Small intestine (tissue), 7 donors: ENCODE results near the gene HMSD. TPM values are rescaled to one million over a fixed set of nuclear protein-coding genes. Genes with fewer than 3 reads are reported as not detected.

ENCODE experiments used
- DNase-seq, 2 donors: peaks; one replicate each; pipeline versions ENCODE4 v3.0.0 to v3.0.0-alpha.2; 2013
- FAIRE-seq: peaks from 2 replicates; lab custom pipeline; 2012; peaks lifted over from hg19 to GRCh38; lab: Jason Lieb, UNC
- H3K27ac ChIP-seq, 3 donors: one replicate each; pipeline ENCODE4 v1.5.1; 2013; ENCODE audit warnings: low read length in 2 of 3, mild to moderate bottlenecking in 2 of 3, control low read depth in 1 of 3, inconsistent platforms in 1 of 3, low read depth in 1 of 3, moderate library complexity in 1 of 3
- H3K27me3 ChIP-seq, 3 donors: one replicate each; pipeline ENCODE4 v1.6.1; 2013; ENCODE audit warnings: low read length in 3 of 3, inconsistent platforms in 1 of 3; ENCODE audit not compliant: control insufficient read depth in 3 of 3, insufficient read depth in 3 of 3
- H3K36me3 ChIP-seq, 3 donors: one replicate each; pipeline ENCODE4 v1.6.1; 2013; ENCODE audit warnings: low read length in 3 of 3, inconsistent platforms in 1 of 3, low read depth in 1 of 3, mild to moderate bottlenecking in 1 of 3, moderate library complexity in 1 of 3; ENCODE audit not compliant: control insufficient read depth in 3 of 3, insufficient read depth in 2 of 3
- H3K4me1 ChIP-seq, 3 donors: one replicate each; pipeline ENCODE4 v1.6.1; 2013; ENCODE audit warnings: low read length in 2 of 3, inconsistent platforms in 1 of 3, low read depth in 1 of 3, mild to moderate bottlenecking in 1 of 3, moderate library complexity in 1 of 3; ENCODE audit not compliant: control insufficient read depth in 3 of 3, insufficient read depth in 2 of 3
- H3K4me3 ChIP-seq, 3 donors: one replicate each; pipeline ENCODE4 v1.5.1; 2013; ENCODE audit warnings: low read length in 3 of 3, control low read depth in 1 of 3, inconsistent platforms in 1 of 3, low read depth in 1 of 3, mild to moderate bottlenecking in 1 of 3, moderate library complexity in 1 of 3
- H3K9me3 ChIP-seq, 2 donors: one replicate each; pipeline ENCODE4 v1.6.1; 2013; ENCODE audit warnings: low read depth in 1 of 2, low read length in 1 of 2; ENCODE audit not compliant: control insufficient read depth in 2 of 2, insufficient read depth in 1 of 2
- WGBS, 3 donors: extraction: QIAGEN DNeasy Blood & Tissue Kit; methylation state at CpG; one replicate each; pipeline ENCODE4 v1.1.7; 2013; 5-methylcytosine and 5-hydroxymethylcytosine counted together
- polyA plus RNA-seq, 4 donors: library from polyadenylated mRNA; stranded (reverse) in 3 of 4; unstranded in 1 of 4; fragments of 200-250 nt in 3 of 4; fragments of 120-200 nt in 1 of 4; gene quantifications; one replicate each; pipeline versions ENCODE4 v1.2.1 to v1.2.3, GENCODE V29; 2013
- donor health status: healthy with polysubstance abuse.
- donor health status: control.
- donor health status: control.
- donor health status: Bipolar disorder and iron deficiency.
- donor health status: healthy.

The HMSD gene
- polyA plus RNA-seq, 4 donors = 0.10 to 0.48 TPM; not detected in 2

DNA sequence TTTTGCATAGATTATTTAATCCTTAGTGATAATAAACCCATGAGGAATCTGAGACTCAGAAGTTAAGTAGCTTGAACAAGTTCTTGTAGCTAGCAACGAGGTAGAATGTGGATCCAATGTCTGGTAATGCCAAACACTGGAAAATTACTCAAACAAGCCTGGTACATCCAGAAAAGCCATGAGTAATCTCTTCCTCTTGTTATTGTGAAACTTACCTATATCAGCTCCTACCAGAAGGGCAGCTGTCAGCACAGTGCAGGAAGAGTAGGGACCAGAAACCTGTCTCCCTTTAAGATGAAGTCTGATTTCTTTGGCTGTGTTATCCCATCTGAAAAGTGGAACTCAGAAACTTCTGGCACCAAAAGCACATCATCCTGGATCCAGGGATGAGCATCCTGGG, 13.0 kb downstream of the HMSD start:
- Histone ChIP-seq H3K4me3 (no peak overlapping the region), H3K36me3 (no peaks in the 10 kb centered on the region), H3K27me3 (peaks cover 0 to 2% (median 0%) of the 10 kb centered on the region in 3 donors), H3K9me3 (no peaks in the 10 kb centered on the region), H3K27ac (no peak overlapping the region), H3K4me1 (peaks cover 0 to 2% (median 2%) of the 10 kb centered on the region in 3 donors)
- FAIRE-seq (no peak), DNase-seq (no peak)
- 24 to 33% (median 32%) methylated on average over 1 of the region's 1 CpG for WGBS, 3 donors

DNA sequence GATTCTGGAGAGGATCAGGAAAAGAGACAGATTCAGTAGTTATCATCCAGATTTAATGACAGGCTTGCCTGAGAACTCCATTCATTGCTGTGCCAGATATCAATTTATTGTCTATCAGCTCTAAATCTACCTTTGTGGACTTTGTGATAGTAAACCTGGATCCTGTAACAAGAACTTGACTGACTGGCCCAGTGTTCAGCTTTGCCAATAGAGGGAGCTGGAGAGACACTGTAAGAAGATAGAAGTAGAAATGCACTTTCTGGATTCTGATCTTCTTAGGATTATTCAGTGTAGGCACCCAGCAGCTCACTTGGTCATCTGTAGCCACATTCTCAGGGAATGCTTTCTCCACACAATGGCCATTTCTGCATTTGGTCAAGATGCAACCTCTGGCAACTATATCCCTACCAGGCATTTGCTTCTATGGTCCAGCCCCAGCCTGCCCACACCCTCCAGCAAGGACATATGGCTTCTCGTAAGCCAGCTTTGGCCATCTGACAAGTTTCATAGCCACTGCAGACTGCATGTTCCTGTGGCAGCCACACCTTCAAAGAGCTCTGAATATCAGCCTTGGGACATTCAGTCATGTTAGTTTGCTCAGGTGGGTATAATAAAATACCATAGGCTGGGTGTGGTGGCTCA, 14.6 kb downstream of the HMSD start:
- H3K4me3 ChIP-seq = no peak overlapping the region
- no peaks in the 10 kb centered on the region for H3K9me3 ChIP-seq
- FAIRE-seq (no peak), DNase-seq (peak; percentile 76 to 87)
- H3K27ac ChIP-seq = peak overlapping the region in 1 of 3 donors; percentile 80
- WGBS, 3 donors = 16 to 63% (median 30%) methylated on average over 1 of the region's 1 CpG
- H3K27me3 ChIP-seq = peaks cover 0 to 2% (median 0%) of the 10 kb centered on the region in 3 donors
- no peaks in the 10 kb centered on the region for H3K36me3 ChIP-seq
- H3K4me1 ChIP-seq = peaks cover 0 to 2% (median 2%) of the 10 kb centered on the region in 3 donors

DNA sequence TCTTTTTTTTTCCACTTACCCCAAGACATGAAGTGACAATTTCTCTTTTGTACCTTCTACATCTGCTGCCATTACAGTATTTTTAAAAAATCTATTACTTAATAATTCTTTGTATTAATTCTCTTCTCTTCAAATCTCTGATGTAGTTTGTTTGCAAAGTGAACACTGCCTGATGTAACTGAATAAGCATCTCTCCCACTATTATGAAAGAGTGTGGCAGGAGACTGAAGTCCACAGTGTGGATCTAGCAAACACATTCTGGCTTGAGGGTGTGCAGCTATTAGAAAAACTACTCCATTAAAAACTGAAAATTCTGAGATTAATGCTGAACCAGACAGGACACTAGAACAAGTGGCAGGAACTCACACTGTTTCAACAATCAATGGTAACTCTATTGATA, 15.8 kb downstream of the HMSD start:
- no peak for DNase-seq
- Histone ChIP-seq H3K9me3 (no peaks in the 10 kb centered on the region), H3K4me1 (peaks cover 0 to 8% (median 2%) of the 10 kb centered on the region in 3 donors), H3K4me3 (no peak overlapping the region), H3K36me3 (no peaks in the 10 kb centered on the region), H3K27ac (no peak overlapping the region), H3K27me3 (peaks cover 0 to 2% (median 0%) of the 10 kb centered on the region in 3 donors)
- no peak for FAIRE-seq

DNA sequence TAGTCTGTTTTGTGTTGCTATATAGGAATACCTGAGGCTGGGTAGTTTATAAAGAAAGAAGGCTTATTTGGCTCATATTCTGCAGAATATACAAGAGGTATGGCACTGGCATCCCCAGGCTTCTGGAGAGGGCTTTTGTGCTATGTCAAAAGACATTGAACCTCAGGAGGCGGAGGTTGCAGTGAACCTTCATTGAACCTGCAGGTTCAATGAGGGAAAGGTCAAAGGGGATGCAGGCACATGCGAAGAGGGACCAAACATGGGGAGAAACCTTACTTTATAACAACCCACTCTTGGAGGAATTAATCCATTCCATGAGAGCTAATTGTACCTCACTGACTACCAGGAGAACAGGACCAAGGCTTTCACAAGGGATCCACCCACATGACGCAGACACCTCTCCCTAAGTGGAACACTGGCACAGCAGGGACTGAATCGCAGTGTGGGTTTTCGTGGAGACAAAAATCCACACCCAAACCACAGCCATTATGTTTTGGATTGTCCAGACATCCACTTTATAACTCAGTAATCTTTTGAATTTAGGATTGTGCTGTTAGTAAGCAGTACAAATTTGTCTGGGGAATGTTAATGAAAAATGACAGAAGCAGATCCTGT, 16.7 kb downstream of the HMSD start:
- H3K4me3 ChIP-seq = no peak overlapping the region
- no peaks in the 10 kb centered on the region for H3K9me3 ChIP-seq
- H3K27ac ChIP-seq = no peak overlapping the region
- 87 to 96% (median 91%) methylated on average over 5 of the region's 5 CpGs for WGBS, 3 donors
- FAIRE-seq = no peak
- no peaks in the 10 kb centered on the region for H3K36me3 ChIP-seq
- no peak for DNase-seq
- H3K4me1 ChIP-seq = peaks cover 0 to 8% (median 2%) of the 10 kb centered on the region in 3 donors
- no peaks in the 10 kb centered on the region for H3K27me3 ChIP-seq

DNA sequence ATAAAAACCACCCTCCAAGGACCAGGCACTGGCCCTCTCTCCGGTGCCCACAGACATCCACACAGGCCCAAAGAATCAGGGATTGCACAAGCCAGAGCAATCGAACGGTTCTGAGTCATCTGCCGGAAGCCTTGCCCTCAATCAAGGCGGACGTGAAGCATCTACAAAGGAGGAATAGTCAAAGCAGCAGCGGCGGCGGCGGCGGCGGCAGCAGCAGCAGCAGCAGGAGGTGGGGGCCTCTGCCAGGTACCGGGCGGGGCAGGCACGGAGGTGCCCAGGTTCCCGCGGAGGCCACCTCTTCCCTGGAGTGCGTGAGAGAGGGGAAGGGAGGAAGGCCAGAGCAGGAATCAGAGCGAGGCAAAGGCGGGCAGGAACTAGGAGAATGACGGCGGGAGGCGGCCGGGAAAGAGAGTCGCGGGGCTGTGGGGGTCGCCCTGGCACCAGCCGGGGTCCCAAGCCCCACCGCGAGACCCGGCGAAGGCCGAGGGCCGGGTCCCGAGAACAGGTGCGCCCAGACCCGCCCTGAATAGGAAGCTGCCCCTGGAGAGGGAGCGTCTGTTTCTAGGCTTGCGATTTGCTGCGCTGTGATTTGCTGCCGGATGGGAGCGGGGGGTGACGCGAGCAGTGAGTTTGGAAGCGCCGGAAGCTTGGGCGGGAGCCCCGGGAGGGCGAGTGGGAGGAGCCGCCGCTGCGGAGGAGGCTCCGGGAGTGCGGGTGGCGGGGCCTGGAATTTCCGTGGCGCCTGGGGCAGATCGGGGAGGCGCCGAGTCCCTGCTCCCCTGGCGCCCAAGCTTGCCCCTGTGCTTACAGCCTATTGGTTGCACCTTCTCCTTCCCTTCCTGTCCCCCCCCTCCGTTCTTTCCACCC, 21.1 kb downstream of the HMSD start, which contains the start of gene SERPINB8:
SERPINB8 (plus strand) TSS at position 140 of the 867 bp plus-strand sequence. CDS start 8,228 bp downstream, outside the sequence.
- 0% methylated on average over 46 to 62 of the region's 62 CpGs for WGBS, 3 donors
- H3K4me3 ChIP-seq = peak within 1 kb of the TSS; percentile 61 to 79 (median 76)
- no peaks in the 10 kb centered on the region for H3K27me3 ChIP-seq
- no peaks in the 10 kb centered on the region for H3K36me3 ChIP-seq
- DNase-seq = peak; percentile 96
- no peak for FAIRE-seq
- H3K4me1 ChIP-seq = peaks cover 3 to 9% (median 6%) of the 10 kb centered on the region in 3 donors
- H3K27ac ChIP-seq = peak within 1 kb of the TSS; percentile 87 to 99 (median 98)
- H3K9me3 ChIP-seq = no peaks in the 10 kb centered on the region

DNA sequence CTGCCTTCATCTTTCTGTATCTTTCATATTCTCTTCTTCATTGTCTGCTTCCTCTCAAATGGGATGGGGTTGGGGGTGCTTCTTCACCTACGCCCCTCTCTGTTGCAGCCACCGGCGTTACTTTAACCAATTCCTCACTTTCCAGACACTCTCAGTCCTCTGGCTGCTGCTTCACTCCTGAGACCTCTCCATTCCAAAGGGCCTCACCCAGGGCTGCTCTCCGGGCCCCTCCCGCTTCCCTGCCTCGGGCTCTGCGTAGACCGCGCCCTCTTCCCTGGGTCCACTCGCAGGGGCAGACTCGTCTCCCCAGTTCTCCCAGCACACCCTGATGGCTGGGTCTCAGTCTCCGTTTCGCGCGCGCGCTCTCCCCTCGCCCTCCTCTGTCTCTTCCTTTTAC, 21.7 kb downstream of the HMSD start:
- WGBS, 3 donors = 4 to 27% (median 22%) methylated on average over 18 of the region's 18 CpGs
- no peak for FAIRE-seq

DNA sequence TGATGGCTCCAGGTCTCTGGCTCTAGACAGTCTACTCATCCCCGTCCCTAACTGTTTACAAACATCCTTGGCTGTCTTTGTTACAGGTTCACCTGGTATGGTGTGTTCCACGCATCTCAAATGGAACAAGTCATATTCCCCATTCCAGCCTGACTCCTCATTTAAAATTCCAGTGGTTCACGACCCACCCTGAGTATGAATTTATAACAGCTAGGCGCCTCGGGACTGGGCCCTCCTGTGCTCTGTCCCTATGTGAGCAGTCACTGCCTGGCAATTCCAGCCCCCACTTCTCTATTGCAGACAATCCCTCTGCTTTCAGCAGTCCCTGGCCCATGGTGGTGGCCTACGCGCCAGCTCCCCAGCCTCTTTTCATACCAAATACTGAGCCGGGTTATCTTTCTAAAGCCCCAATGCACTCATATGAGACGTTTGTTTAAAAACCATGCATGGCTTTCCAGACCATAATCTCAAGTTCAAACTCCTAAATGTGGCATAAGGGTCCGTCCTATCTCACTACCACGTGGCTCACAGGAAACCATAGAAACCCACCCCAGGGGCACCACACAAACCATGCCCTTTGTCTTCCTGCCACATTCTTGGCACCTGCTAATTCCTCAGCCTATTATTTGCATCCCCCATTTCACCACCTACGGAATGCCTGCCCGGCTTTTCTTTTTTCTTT, 22.4 kb downstream of the HMSD start:
- no peak for FAIRE-seq

More for the DNA sequence above, 21.7 kb downstream of the HMSD start:
- Histone ChIP-seq H3K4me3 (peak overlapping the region; percentile 61 to 79 (median 76)), H3K27ac (peak overlapping the region; percentile 87 to 99 (median 98)), H3K36me3 (no peaks in the 10 kb centered on the region), H3K9me3 (no peaks in the 10 kb centered on the region), H3K27me3 (no peaks in the 10 kb centered on the region), H3K4me1 (peaks cover 3 to 9% (median 6%) of the 10 kb centered on the region in 3 donors)
- DNase-seq = peak; percentile 78 to 87

More for the DNA sequence above, 22.4 kb downstream of the HMSD start:
- peak overlapping the region in 1 of 3 donors; percentile 79 for H3K4me3 ChIP-seq
- DNase-seq = no peak
- 70 to 83% (median 74%) methylated on average over 13 of the region's 13 CpGs for WGBS, 3 donors
- H3K27ac ChIP-seq = peak overlapping the region in 2 of 3 donors; percentile 98 to 99
- no peaks in the 10 kb centered on the region for H3K27me3 ChIP-seq
- H3K4me1 ChIP-seq = peaks cover 3 to 9% (median 6%) of the 10 kb centered on the region in 3 donors
- no peaks in the 10 kb centered on the region for H3K36me3 ChIP-seq
- H3K9me3 ChIP-seq = no peaks in the 10 kb centered on the region
